ENCODE results near the gene RPS21.
A peak's percentile ranks its signal among the peaks of the same experiment; 100 is the strongest.

DNA sequence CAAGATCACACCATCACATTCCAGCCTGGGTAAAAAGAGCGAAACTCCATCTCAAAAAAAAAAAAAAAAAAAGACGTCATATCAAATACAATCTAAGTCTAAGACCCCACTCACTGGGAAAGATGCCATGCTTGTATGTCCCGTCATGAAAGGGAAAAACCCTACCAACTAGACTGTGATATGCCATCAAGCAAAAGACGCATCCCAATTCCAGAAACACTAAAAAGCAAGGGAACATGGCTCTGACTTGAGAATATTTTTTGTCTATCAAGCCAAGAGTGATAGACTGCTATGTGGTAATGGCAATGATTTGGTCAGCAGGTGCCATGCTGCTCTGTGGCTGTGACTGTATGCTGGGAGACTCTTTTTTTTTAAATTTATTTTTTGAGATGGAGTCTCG is 42.8 kb upstream of the RPS21 start:
- TF ChIP-seq, protein P1, sequence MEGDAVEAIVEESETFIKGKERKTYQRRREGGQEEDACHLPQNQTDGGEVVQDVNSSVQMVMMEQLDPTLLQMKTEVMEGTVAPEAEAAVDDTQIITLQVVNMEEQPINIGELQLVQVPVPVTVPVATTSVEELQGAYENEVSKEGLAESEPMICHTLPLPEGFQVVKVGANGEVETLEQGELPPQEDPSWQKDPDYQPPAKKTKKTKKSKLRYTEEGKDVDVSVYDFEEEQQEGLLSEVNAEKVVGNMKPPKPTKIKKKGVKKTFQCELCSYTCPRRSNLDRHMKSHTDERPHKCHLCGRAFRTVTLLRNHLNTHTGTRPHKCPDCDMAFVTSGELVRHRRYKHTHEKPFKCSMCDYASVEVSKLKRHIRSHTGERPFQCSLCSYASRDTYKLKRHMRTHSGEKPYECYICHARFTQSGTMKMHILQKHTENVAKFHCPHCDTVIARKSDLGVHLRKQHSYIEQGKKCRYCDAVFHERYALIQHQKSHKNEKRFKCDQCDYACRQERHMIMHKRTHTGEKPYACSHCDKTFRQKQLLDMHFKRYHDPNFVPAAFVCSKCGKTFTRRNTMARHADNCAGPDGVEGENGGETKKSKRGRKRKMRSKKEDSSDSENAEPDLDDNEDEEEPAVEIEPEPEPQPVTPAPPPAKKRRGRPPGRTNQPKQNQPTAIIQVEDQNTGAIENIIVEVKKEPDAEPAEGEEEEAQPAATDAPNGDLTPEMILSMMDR (IDR thresholded peaks at IDR 0.05): no peak
- TF ChIP-seq POLR2AphosphoS5 (IDR thresholded peaks at IDR 0.05) (peak in 1 of 4 donors; percentile 10), POLR2A (IDR thresholded peaks at IDR 0.05) (no peak), EP300 (IDR thresholded peaks at IDR 0.05) (no peak)

All from sigmoid colon (tissue), 4 donors.